Epithelial cell of prostate (primary cell): Measurements from ENCODE around the gene ARHGAP18.

Source experiments
- DNase-seq: peaks from one replicate; pipeline ENCODE4 v3.0.0-alpha.2; 2011; ENCODE audit warnings: low read depth, low spot score
- H3K27ac ChIP-seq: fragments of 450-650 bp; 2 replicates; pipeline ENCODE4 v1.5.1; 2017; ENCODE audit warnings: mild to moderate bottlenecking

ARHGAP18 gene

DNA sequence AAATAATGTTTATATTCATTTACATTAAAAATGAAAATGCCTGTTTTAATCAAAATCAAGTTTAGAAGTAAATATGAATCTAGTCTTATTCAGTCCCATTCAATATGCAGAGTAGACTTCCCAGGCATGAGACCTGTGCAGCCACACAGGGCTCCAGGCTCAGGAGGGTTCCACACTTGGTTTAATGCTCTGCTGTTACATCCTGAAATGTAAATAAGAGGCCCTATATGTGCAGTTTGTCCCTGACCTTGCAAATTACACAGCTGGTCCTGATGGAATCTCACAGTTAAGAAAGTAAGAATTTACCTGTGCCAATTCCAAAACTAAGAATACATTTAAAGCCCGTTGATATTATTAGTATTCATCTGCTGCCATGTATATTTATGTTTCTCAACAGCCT, 79.4 kb downstream of the ARHGAP18 start:
- no peak for DNase-seq
- no peak overlapping the region for H3K27ac ChIP-seq

DNA sequence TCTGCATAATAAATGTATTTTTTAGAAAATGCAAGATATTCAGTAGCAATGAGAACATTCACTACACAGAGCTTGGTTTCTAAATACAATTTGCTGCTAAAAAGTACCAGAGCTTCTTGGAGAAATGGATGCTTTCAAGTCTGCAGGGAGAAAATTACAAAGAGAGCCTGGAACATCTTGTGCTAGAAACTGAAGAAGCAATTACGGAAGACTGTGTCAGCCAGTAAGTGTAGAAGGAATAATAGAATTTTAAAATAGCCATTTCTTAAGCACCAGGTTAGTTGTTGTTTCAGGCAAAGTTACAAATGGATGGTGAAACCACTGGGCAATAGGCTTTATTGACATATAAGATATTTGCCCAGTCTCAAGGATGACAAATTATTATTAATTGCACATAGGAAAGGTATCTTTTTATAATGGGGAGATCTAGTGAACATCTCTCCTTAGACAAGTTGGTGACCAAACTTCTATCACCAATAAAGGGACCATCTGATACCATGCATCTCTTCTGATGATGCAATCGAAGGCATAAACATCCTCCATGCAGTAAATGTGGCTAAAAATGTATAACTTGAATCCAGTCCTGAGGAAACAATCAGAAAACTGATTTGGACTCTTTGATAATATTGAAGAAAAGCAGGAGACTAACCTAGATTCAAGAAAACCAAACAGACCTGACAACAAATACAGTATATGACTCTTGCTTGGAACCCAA, 81.7 kb downstream of the ARHGAP18 start:
- DNase-seq, result no peak
- H3K27ac ChIP-seq, result peak overlapping the region; percentile 7

DNA sequence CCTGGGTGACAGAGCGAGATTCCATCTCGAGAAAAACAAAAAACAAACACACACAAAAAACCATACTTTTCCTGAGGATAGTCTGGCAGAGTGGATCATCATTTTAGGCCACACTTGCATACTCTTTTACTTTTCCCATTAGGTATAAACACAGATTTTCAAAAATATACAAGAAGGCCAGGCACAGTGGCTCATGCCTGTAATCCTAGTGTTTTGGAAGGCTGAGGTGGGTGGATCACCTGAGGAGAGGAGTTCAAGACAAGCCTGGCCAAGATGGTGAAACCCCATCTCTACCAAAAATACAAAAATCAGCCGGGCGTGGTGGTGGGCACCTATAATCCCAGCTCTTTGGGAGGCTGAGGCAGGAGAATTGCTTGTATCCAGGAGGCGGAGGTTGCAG, 85.5 kb downstream of the ARHGAP18 start:
- DNase-seq, result no peak
- peak overlapping the region; percentile 86 for H3K27ac ChIP-seq

DNA sequence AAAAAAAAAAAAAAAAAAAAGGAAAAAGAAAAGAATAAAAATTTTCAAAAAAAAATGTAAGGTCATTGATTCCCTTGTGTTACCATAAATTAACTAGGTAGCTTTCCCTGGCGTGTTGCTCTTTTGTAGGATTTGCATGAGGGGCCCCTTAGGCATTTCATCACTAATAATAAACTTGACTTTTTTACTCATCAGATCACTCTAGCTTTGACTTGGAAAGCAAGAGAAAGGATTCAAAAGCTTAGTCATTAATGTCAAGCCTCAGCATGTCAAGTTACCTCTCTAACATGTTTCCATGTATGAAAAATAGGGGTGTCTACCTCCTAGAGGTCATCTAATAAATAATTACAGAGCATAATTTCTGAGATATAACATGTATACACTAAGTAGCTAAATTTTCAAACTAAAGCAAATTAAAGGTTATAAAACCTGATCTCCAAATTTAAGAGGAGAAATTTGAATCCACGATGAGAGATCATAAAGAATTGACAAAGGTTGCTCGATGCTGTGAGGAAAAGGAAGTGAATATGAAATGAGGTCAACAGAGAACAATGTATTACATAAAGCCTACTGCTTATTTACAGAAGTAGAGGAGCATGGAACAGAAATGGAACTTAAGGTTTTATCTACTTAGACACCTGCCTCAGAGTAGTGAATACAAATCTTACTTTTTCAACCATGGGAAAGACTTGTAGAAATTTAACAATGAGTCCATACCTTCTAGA, 86.8 kb downstream of the ARHGAP18 start:
- DNase-seq, result peak; percentile 60
- peak overlapping the region; percentile 86 for H3K27ac ChIP-seq

DNA sequence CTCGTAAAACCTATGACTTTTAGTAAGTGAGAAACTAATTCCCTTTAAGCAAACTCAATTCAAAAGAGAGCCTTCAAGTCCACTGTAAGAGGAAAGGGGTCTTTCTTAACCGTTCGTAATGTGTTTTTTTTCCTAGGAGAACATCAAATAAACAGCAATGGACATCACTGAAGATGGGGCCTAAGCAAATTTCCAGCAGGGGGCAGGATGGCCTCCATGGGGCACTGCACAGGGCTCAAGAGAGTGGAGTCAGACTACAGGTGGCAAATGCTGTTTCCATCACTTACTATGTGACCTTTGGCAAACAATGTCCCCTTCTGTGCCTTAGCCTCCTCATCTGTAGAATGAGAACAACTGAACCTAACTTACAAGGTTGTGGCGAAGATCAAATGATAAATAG, 88.7 kb downstream of the ARHGAP18 start:
- H3K27ac ChIP-seq, result no peak overlapping the region
- no peak for DNase-seq

DNA sequence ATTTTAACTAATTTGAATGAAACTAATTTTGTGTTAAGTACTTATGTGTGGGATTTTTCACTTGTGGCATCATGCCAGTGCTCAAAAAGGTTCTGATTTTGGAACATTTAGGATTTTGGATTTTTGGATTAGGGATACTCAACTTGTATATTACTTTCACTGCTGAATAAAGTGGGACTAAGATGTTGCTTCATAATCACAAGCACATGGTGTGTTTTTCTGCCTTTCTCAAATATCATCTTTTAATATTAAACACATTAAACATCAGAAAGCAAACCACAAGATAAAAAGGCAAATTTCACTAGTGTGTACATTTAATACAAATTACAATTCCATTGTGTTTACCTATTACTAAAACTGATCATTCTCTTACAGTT, 89.8 kb downstream of the ARHGAP18 start:
- no peak overlapping the region for H3K27ac ChIP-seq
- no peak for DNase-seq

DNA sequence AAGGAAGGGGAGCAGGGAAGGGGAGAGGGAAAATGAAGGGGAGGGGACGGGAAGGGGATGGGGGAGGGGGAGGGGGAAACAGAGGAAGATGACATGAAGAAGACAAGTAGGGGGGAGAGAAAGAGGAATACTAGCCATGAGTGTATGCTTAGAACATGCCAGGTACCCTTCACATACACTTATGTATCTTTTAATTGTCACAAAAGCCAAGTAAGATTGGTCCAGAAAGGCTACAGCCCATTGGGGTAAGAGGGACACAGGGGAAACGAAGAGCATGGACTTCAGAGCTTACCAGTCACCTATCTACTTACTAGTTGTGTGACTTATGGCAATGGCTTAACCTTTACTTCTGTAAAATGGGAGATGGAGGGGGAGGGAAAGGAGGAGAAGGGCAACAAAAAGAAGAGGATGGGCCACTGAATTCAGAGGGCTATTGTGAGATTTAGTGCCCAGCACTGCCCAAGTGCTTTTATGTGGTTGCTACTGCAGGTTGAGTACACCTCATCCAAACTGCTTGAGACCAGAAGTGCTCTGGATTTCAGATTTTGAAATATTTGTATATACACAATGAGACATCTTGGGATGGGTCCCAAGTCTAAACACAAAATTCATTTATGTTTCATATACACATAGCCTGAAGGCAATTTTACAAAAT, 90.3 kb downstream of the ARHGAP18 start:
- DNase-seq, result no peak
- no peak overlapping the region for H3K27ac ChIP-seq

DNA sequence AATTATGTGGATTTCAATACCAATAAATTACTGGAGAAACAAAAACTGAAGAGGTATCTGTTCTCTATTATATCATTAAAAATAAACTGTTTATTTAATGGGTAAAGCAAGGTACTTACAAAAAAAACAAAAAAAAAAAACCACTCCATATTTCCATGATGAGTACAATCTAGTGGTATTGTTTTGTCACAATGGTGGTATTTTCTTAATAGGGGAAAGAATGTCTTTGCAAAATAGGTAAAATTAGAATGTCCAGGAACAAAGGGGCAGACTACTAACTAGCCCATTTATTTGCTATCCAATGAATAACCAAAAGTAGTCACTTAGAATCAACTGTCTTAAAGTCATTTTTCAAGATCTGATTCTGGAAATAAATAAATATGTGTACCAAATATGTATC, 92.0 kb downstream of the ARHGAP18 start:
- no peak overlapping the region for H3K27ac ChIP-seq
- no peak for DNase-seq

DNA sequence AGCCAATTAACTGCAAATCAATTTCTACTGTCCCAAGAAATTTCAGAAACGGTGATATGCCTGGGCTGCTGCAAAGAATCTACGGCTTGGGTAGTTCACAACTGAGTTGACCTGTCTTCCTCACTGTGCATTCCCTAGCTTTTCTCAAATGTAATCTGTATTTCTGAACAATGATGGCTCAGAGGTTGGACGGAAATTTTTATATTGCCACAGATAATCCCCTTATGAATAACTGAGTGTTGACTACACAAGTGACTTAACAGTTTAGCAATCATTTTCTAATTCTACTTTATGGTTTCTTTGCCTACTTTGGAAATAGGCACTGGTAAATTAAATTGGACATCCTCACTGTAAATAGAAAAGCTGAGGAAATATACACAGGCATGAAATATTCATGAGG, 94.5 kb downstream of the ARHGAP18 start:
- no peak for DNase-seq
- H3K27ac ChIP-seq, result no peak overlapping the region

DNA sequence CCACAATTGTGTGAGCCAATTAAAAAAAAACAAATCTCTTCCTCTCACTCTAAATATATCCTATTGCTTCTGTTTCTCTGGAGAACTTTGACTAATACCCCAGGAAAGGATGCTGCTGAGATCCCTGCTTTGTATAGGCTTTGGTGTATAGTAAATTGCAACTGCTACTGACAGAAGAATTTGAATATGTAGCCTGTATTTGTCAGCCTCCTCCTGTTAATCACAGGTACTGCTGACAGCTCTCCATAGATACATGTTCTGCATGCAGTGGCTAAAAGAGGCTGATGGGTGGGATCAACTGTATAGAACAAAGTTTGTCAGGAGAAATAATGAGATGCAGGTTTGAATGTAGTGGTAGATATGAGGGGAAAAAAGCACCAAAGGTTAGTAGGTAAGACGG, 95.0 kb downstream of the ARHGAP18 start:
- H3K27ac ChIP-seq, result no peak overlapping the region
- no peak for DNase-seq

DNA sequence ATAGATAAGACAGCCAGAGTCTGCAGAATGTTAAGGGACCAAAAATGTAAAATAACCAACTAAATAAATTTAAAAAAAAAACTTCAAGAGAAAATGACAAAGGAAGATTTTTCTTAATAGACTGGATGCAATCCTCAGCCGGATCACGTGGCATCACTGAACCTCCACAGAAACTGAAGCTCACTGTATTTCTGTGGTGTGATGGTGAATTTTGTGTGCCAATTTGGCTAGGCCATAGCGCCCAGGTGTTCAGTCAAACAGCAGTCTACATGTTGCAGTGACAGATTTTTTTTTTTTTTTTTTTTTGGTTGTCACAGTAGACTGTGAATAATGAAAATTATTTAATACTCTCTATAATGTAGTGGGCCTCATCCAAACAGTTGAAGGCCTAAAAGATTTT, 95.5 kb downstream of the ARHGAP18 start:
- no peak overlapping the region for H3K27ac ChIP-seq
- DNase-seq, result no peak

DNA sequence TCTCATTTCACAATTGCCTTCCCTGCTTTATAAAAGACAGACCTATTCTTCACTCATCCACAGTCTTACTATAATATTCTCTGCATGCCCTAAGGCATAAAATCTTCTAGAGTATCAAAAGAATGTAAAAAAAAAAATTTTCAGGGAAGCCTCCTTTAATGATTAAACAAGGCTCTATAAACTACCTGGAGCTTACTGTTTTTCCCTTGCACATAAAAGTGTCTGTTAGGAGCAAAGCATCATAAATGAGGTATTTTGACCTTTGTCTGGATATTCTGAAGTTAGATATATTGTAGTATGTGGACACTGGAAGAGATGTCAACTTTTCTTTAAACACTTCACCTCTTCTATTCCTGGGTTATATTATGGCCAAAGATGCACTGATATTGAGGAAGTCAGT, 97.5 kb downstream of the ARHGAP18 start:
- no peak for DNase-seq
- H3K27ac ChIP-seq, result no peak overlapping the region

DNA sequence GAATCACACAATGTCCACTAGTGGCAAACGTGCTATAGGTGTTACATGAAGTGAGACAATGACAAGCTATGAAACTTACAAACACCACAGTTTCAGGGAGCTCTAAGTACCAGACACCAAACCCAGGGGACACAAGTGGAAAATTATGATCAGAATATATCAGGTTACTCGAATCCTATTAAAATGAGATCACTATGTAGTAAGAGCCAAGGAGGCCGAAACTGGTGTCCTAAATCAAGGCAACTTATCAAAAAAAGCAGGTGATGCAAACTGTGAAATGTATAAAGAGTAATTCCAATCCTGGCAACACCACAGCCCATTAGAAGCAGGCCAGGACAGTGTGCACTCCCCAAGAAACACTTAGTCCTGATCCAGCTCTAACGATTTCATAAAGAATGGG, 100.3 kb downstream of the ARHGAP18 start:
- H3K27ac ChIP-seq, result no peak overlapping the region
- no peak for DNase-seq

DNA sequence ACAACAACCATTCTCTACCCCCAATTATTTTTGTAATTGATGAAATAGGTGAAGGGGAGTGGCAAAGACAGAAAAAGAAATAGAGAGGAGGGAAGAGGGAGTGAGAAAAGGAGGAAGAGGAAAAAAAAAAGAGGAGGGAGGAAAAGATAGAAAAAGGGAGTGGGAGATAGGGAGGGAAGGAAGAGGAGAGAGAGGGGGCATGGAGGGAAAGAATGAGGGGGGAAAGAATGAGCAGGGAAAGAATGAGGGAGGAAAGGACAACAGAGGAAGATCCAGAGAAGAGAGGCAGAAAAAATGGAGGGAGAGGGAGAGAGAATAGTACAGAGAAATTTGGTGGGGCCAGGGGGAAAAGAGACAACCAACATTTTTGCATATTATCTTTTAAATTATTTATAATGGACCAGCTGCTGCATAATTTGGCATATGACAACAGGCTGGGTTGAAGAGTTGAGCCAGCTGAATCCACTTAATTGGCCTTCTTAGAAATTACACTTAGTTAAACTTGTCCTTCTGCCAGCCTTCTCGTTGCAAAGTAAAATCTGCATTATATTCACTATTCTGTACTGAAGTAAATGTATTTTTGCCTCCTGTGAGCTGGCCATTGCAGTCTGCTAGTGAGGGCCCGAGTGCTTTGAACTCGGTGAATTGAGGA, 101.0 kb downstream of the ARHGAP18 start:
- no peak overlapping the region for H3K27ac ChIP-seq
- DNase-seq, result no peak

DNA sequence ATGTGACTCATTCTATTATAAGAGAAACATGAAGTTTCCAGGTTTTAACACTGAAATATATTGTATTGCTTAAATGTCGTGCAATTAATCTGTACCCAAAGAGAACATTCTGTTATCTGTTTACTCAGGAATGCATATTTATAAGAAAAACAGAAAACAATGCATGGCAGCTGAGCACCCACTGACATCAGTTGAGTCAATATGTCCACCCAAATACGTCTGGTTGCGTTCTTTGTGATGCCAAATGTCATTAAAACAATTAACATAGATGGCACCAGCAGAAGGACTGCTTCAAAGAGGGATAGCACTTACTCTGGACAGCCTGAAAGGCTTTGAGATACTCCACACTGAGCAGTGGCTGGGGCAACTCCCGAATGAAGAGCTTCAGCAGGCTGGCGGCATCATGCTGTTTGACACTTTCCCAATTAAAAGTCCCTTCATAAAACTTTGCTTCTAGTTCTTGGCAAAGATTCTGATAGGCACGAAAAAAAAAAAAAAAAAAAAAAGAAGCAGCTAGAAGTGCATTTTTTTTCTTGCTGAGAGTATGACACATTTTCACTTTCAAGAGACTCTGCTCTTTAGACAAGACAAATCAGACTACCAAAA, 102.3 kb downstream of the ARHGAP18 start:
- H3K27ac ChIP-seq, result no peak overlapping the region
- no peak for DNase-seq

DNA sequence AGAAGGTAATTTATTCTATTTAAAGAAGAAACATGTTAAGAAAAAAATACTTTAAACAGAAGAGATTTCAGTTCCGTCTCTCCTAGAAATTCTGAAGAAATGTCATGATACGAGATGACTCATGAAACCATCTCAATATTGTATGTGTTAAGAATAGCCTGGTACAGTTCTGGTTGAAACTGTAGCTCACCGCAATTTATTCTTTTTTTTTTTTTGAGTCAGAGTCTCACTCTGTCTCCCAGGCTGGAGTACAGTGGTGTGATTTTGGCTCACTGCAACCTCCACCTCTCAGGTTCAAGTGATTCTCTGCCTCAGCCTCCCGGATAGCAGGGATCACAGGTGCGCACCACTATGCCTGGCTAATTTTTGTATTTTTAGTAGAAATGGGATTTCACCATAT, 103.3 kb downstream of the ARHGAP18 start:
- DNase-seq, result no peak
- H3K27ac ChIP-seq, result no peak overlapping the region

DNA sequence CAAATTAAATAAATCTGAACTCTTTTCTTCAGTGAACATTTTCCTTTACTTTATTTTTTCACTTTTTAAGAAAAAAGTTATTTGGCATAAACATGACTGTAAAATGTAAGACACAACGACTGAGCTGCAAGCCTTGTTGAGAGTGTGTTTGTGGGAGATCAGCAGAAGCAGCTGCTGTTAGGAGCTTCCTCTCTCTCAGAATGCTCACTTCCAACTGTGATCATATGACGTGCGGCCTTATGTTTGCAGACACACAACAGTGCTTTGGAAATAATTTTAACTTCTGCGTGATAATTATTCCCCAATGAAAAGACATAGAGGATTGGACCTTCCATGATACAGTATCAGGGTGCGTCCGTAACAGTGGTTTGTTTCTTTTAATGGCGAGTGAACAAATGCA, 104.0 kb downstream of the ARHGAP18 start:
- no peak overlapping the region for H3K27ac ChIP-seq
- no peak for DNase-seq

DNA sequence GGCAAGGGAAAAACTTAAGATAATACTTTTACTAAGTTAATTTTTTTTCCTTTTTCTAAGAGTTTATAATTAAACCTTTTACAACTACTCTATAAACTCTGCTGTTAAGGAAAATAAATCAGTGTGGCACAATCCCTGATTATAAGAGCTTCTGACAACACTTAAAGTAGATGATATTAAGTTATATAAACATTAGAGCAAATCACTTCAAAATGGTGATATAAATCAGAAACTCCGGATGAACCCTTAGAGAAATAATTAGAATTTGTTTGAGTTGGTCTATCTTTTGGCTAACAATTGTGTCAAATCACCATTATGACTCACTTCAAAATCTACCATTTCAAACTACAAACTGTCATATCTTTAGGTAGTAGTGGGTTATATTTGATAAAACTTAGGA, 104.9 kb downstream of the ARHGAP18 start:
- no peak overlapping the region for H3K27ac ChIP-seq
- no peak for DNase-seq

DNA sequence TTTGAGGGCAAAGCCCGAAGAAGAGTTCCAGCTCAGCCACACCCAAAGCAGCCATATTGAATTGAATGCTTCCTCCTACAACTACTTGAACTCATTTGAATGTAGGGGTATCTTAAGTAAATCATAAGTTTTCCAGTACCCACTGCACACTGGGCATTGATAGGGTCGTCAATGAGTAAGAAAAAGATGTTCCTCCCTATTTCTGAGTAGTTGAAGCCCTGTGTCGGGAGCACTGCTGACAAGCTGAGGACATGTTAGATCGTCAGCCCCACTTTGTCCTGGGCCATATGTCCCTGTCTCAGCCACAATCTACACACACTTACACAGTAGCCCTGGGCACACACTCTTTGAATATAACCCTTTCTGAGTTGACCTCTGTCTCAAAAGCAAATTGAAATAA, 105.7 kb downstream of the ARHGAP18 start:
- DNase-seq, result no peak

DNA sequence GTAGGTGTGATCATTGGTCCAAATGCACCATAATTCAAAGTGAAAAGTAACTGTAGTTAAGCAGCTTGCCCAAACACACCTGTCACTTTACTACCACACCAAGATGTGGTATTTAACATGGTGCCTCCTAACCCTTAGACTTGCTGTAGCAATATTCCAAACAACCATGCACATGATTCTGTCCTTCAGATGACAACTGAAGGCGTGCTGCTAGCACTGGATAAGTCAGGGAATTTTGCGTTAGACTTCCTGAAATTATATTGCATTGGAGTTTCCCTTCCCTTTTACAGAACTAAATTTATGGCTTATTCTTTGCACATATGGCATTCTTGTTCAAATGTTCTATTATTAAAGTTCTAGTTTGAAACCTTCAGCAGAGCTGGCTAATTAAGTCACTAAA, 106.2 kb downstream of the ARHGAP18 start:
- no peak for DNase-seq
- no peak overlapping the region for H3K27ac ChIP-seq

More for the DNA sequence above, 105.7 kb downstream of the ARHGAP18 start:
- no peak overlapping the region for H3K27ac ChIP-seq

DNA sequence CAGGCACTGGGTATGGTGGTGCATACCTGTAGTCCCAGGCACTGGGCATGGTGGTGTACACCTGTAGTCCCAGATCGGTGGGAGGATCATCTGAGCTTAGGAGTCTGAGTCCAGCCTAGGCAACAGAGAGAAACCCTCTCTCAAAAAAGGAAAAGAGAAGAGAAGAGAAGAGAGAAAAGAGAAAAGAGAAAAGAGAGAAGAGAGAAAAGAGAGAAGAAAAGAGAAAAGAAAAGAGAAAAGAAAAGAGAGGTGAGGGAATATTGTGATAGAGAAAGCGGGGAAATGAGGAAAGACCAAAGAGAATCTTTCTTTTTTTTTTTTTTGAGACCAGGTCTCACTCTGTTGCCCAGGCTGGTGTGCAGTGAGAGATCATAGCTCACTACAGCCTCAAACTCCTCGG, 108.7 kb downstream of the ARHGAP18 start:
- no peak overlapping the region for H3K27ac ChIP-seq
- no peak for DNase-seq
